ENCODE data around the gene SNAI1.
A peak's percentile ranks its signal among the peaks of the same experiment; 100 is the strongest.

Gene SNAI1

GRCh38 chr20:50017576-50018248, 34.9 kb downstream of the SNAI1 start:
- no peak overlapping the region for H3K4me3 ChIP-seq (ENCODE audit: insufficient read length, low read depth)
- H3K27me3 ChIP-seq (ENCODE audit: insufficient read depth, insufficient read length): no peaks in the 10 kb centered on the region
- no peaks in the 10 kb centered on the region for H3K36me3 ChIP-seq (ENCODE audit: insufficient read depth, insufficient read length, low read length)
- H3K4me1 ChIP-seq (ENCODE audit: insufficient read depth, insufficient read length): peaks cover 18% of the 10 kb centered on the region
- no peaks in the 10 kb centered on the region for H3K9me3 ChIP-seq (ENCODE audit: insufficient read depth, low read length)
- no peak for DNase-seq (ENCODE audit: low read depth, low spot score)
- H3K9ac ChIP-seq (ENCODE audit: insufficient read length, low read depth): no peak overlapping the region
- TF ChIP-seq YY1 (IDR thresholded peaks at IDR 0.05; ENCODE audit: insufficient read depth, insufficient read length) (no peak), SUZ12 (IDR thresholded peaks at IDR 0.05; ENCODE audit: extremely low read depth, insufficient read depth, insufficient read length) (no peak), ZNF274 (IDR thresholded peaks at IDR 0.05; ENCODE audit: low read depth, low read length) (no peak)

DNA sequence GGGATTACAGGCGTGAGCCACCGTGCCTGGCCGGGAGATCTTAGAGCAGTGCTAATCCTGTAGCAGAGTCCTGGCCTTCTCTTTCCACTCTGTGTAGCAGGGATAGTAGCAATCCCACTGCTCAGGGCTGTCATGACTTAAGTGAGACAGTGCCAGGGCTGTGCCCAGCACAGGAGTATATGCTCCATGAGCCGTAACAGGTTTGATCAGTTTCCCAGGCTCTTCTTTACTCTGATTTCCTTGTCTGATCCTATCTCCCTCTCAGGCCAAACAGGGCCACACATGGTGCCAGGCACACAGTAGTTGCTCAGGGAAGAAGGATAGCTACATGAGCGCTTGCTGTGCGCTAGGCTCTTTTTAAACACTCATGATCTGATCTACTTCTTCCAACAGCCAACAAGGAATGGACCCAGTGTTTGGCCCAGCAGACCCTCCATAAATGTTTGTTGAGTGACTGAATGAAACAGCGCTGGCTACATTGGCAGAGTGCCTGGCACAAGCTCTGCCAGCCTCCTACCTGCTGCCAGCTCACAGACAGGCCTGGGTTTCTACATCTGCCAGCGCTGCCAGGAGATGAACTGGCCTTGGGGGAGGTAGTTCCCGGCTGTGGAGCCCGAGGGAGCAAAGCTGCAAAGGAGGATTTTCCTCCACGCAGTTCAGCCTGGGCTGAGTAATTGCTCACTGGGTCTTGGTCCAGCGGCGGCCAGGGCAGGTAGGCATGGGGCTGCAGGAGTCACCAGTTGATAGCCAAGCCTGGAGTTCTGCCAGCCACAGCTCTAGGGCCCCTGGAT, 36.9 kb downstream of the SNAI1 start:
- Histone ChIP-seq H3K27me3 (ENCODE audit: insufficient read depth, insufficient read length) (no peaks in the 10 kb centered on the region), H3K36me3 (ENCODE audit: insufficient read depth, insufficient read length, low read length) (no peaks in the 10 kb centered on the region), H3K4me3 (ENCODE audit: insufficient read length, low read depth) (no peak overlapping the region), H3K4me1 (ENCODE audit: insufficient read depth, insufficient read length) (peaks cover 12% of the 10 kb centered on the region), H3K9ac (ENCODE audit: insufficient read length, low read depth) (no peak overlapping the region), H3K9me3 (ENCODE audit: insufficient read depth, low read length) (no peaks in the 10 kb centered on the region)
- TF ChIP-seq YY1 (IDR thresholded peaks at IDR 0.05; ENCODE audit: insufficient read depth, insufficient read length): no peak
- TF ChIP-seq ZNF274 (IDR thresholded peaks at IDR 0.05; ENCODE audit: low read depth, low read length): no peak
- TF ChIP-seq SUZ12 (IDR thresholded peaks at IDR 0.05; ENCODE audit: extremely low read depth, insufficient read depth, insufficient read length): no peak
- no peak for DNase-seq (ENCODE audit: low read depth, low spot score)

- no peaks in the 10 kb centered on the region for H3K27me3 ChIP-seq (ENCODE audit: insufficient read depth, insufficient read length)
- DNase-seq (ENCODE audit: low read depth, low spot score): no peak
Observed at GRCh38 chr20:50020288-50020687, 37.5 kb downstream of the SNAI1 start.

GRCh38 chr20:50022676-50023075, 39.9 kb downstream of the SNAI1 start:
- H3K9me3 ChIP-seq (ENCODE audit: insufficient read depth, low read length): no peaks in the 10 kb centered on the region
- no peak overlapping the region for H3K9ac ChIP-seq (ENCODE audit: insufficient read length, low read depth)

More at GRCh38 chr20:50020288-50020687, 37.5 kb downstream of the SNAI1 start:
- H3K36me3 ChIP-seq (ENCODE audit: insufficient read depth, insufficient read length, low read length): no peaks in the 10 kb centered on the region
- no peak overlapping the region for H3K9ac ChIP-seq (ENCODE audit: insufficient read length, low read depth)
- H3K4me1 ChIP-seq (ENCODE audit: insufficient read depth, insufficient read length): peaks cover 5% of the 10 kb centered on the region
- TF ChIP-seq YY1 (IDR thresholded peaks at IDR 0.05; ENCODE audit: insufficient read depth, insufficient read length) (no peak), SUZ12 (IDR thresholded peaks at IDR 0.05; ENCODE audit: extremely low read depth, insufficient read depth, insufficient read length) (no peak), ZNF274 (IDR thresholded peaks at IDR 0.05; ENCODE audit: low read depth, low read length) (no peak)
- H3K9me3 ChIP-seq (ENCODE audit: insufficient read depth, low read length): no peaks in the 10 kb centered on the region
- no peak overlapping the region for H3K4me3 ChIP-seq (ENCODE audit: insufficient read length, low read depth)

GRCh38 chr20:50023116-50023805, 40.5 kb downstream of the SNAI1 start:
- Histone ChIP-seq H3K27me3 (ENCODE audit: insufficient read depth, insufficient read length) (no peaks in the 10 kb centered on the region), H3K9ac (ENCODE audit: insufficient read length, low read depth) (no peak overlapping the region), H3K36me3 (ENCODE audit: insufficient read depth, insufficient read length, low read length) (no peaks in the 10 kb centered on the region), H3K4me3 (ENCODE audit: insufficient read length, low read depth) (no peak overlapping the region), H3K9me3 (ENCODE audit: insufficient read depth, low read length) (no peaks in the 10 kb centered on the region), H3K4me1 (ENCODE audit: insufficient read depth, insufficient read length) (peaks cover 5% of the 10 kb centered on the region)
- DNase-seq (ENCODE audit: low read depth, low spot score): no peak
- TF ChIP-seq ZNF274 (IDR thresholded peaks at IDR 0.05; ENCODE audit: low read depth, low read length) (no peak), SUZ12 (IDR thresholded peaks at IDR 0.05; ENCODE audit: extremely low read depth, insufficient read depth, insufficient read length) (no peak), YY1 (IDR thresholded peaks at IDR 0.05; ENCODE audit: insufficient read depth, insufficient read length) (no peak)

More at GRCh38 chr20:50022676-50023075, 39.9 kb downstream of the SNAI1 start:
- Histone ChIP-seq H3K4me1 (ENCODE audit: insufficient read depth, insufficient read length) (peaks cover 4% of the 10 kb centered on the region), H3K36me3 (ENCODE audit: insufficient read depth, insufficient read length, low read length) (no peaks in the 10 kb centered on the region), H3K4me3 (ENCODE audit: insufficient read length, low read depth) (no peak overlapping the region), H3K27me3 (ENCODE audit: insufficient read depth, insufficient read length) (no peaks in the 10 kb centered on the region)
- no peak for TF ChIP-seq YY1 (IDR thresholded peaks at IDR 0.05; ENCODE audit: insufficient read depth, insufficient read length)
- no peak for DNase-seq (ENCODE audit: low read depth, low spot score)

- no peak overlapping the region for H3K4me3 ChIP-seq (ENCODE audit: insufficient read length, low read depth)
- no peaks in the 10 kb centered on the region for H3K36me3 ChIP-seq (ENCODE audit: insufficient read depth, insufficient read length, low read length)
- H3K27me3 ChIP-seq (ENCODE audit: insufficient read depth, insufficient read length): no peaks in the 10 kb centered on the region
- H3K9me3 ChIP-seq (ENCODE audit: insufficient read depth, low read length): no peaks in the 10 kb centered on the region
- peak overlapping the region; percentile 51 for H3K9ac ChIP-seq (ENCODE audit: insufficient read length, low read depth)
- TF ChIP-seq YY1 (IDR thresholded peaks at IDR 0.05; ENCODE audit: insufficient read depth, insufficient read length): no peak
- TF ChIP-seq ZNF274 (IDR thresholded peaks at IDR 0.05; ENCODE audit: low read depth, low read length): no peak
- peaks cover 16% of the 10 kb centered on the region for H3K4me1 ChIP-seq (ENCODE audit: insufficient read depth, insufficient read length)
- DNase-seq (ENCODE audit: low read depth, low spot score): no peak
Observed at GRCh38 chr20:50026746-50027575, 44.2 kb downstream of the SNAI1 start.
